GM12864 (cell line): ENCODE results near the gene RREB1.

ENCODE experiments used
- DNase-seq: peaks from one replicate; pipeline ENCODE4 v3.0.0-alpha.2; 2011; ENCODE audit warnings: low read depth
- H3K4me3 ChIP-seq: 2 replicates; pipeline ENCODE4 v1.5.1; 2011; ENCODE audit warnings: mild to moderate bottlenecking, low read depth, low read length, control low read depth
- CTCF ChIP-seq: IDR thresholded peaks from 2 replicates; pipeline ENCODE4 v1.5.1; 2011; ENCODE audit warnings: low read depth, mild to moderate bottlenecking, moderate library complexity, low read length, control low read depth, inconsistent platforms; ENCODE audit errors: missing control alignments

RREB1 gene

GRCh38 chr6:7282097-7282906, 174.5 kb downstream of the RREB1 start:
- TF ChIP-seq CTCF: no peak
- DNase-seq: no peak
- no peak overlapping the region for H3K4me3 ChIP-seq

GRCh38 chr6:7283676-7284075, 175.9 kb downstream of the RREB1 start:
- TF ChIP-seq CTCF: no peak
- DNase-seq: no peak

GRCh38 chr6:7285416-7285815, 177.7 kb downstream of the RREB1 start:
- no peak for TF ChIP-seq CTCF
- no peak for DNase-seq
- H3K4me3 ChIP-seq: no peak overlapping the region

More at GRCh38 chr6:7283676-7284075, 175.9 kb downstream of the RREB1 start:
- H3K4me3 ChIP-seq: no peak overlapping the region

GRCh38 chr6:7290079-7290478, 182.3 kb downstream of the RREB1 start:
- no peak for TF ChIP-seq CTCF

GRCh38 chr6:7292596-7293255, 185.0 kb downstream of the RREB1 start:
- TF ChIP-seq CTCF: no peak
- no peak overlapping the region for H3K4me3 ChIP-seq
- DNase-seq: no peak

More at GRCh38 chr6:7290079-7290478, 182.3 kb downstream of the RREB1 start:
- no peak overlapping the region for H3K4me3 ChIP-seq
- no peak for DNase-seq

GRCh38 chr6:7295916-7296315, 188.2 kb downstream of the RREB1 start:
- no peak overlapping the region for H3K4me3 ChIP-seq
- no peak for DNase-seq
- TF ChIP-seq CTCF: no peak

GRCh38 chr6:7296602-7297001, 188.8 kb downstream of the RREB1 start:
- no peak for TF ChIP-seq CTCF
- no peak for DNase-seq
- H3K4me3 ChIP-seq: no peak overlapping the region
